SK-N-SH (cell line): ENCODE data around the gene ARID1B. TPM values are rescaled to one million over a fixed set of nuclear protein-coding genes. Genes with fewer than 3 reads are reported as not detected.

Experiments used
- FOSL2 ChIP-seq: IDR thresholded peaks from 2 replicates; pipeline ENCODE4 v1.4.0; 2012; ENCODE audit warnings: low read depth, mild to moderate bottlenecking, moderate library complexity, borderline replicate concordance
- GATA2 ChIP-seq: sonication (generic); formaldehyde crosslinking; IDR thresholded peaks from 2 replicates; pipeline ENCODE4 v1.5.0; 2020; ENCODE audit warnings: mild to moderate bottlenecking, missing genetic modification reagents
- NFIC ChIP-seq: IDR thresholded peaks from 2 replicates; pipeline ENCODE4 v1.4.0; 2012; ENCODE audit warnings: borderline replicate concordance
- RXRA ChIP-seq: IDR thresholded peaks from 2 replicates; pipeline ENCODE4 v1.4.0; 2012; ENCODE audit warnings: low read depth, mild to moderate bottlenecking, borderline replicate concordance
- TAF1 ChIP-seq: IDR thresholded peaks from 2 replicates; pipeline ENCODE4 v1.6.1; 2012; ENCODE audit warnings: low read depth, mild to moderate bottlenecking, low read length, moderate library complexity, borderline replicate concordance
- polyA plus RNA-seq, 3 experiments: library from polyadenylated mRNA; depleted of rRNA; stranded (reverse); fragments of >200 nt; gene quantifications; 2 replicates each; pipeline ENCODE4 v1.2.3, GENCODE V29; 2012
- TF ChIP-seq, protein P1 (sequence below): IDR thresholded peaks from 2 replicates; pipeline ENCODE4 v1.6.1; 2012; ENCODE audit warnings: mild to moderate bottlenecking, low read depth, low read length, moderate library complexity
- TF ChIP-seq, protein P2 (sequence below): IDR thresholded peaks from 2 replicates; pipeline ENCODE4 v1.4.0; 2012; ENCODE audit warnings: low read depth, borderline replicate concordance
- TF ChIP-seq, protein P3 (sequence below): IDR thresholded peaks from 2 replicates; pipeline ENCODE4 v1.4.0; 2012; ENCODE audit warnings: low read depth, borderline replicate concordance
- TF ChIP-seq, protein P4 (sequence below): IDR thresholded peaks from 2 replicates; pipeline ENCODE4 v1.4.0; 2012; ENCODE audit warnings: low read depth
- TF ChIP-seq, protein P5 (sequence below): fragments of 150-350 bp; IDR thresholded peaks from 2 replicates; pipeline ENCODE4 v1.6.1; 2017; ENCODE audit warnings: antibody characterized with exemption, low read length, low read depth, borderline replicate concordance
- TF ChIP-seq, protein P6 (sequence below): fragments of 150-350 bp; IDR thresholded peaks from 2 replicates; pipeline ENCODE4 v1.6.1; 2016; ENCODE audit warnings: mild to moderate bottlenecking, low read depth, low read length

ARID1B gene
- polyA plus RNA-seq, 1 of the 3 experiments (the other 2 are of a cell fraction): 13.6 TPM

DNA sequence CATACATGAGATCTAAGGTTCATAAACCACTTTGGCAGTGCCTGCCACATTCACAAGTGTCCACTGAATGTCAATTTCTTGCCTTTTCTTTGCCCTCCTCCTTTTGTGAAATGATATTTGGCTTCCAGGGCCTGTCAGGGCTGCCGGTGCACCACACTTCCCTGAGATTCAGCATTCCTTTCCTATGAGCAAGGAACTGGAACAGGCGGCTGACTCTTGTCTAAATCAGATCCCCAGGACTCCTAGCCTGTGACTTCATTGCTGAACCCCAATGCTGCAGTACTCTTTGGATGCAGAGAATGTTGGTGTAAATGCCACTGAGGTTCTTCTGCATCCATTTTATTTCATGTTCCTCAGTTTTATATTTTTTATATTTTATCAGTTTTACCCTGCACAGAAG lies 172.2 kb downstream of the ARID1B start (continued):
- TF ChIP-seq, protein P1, sequence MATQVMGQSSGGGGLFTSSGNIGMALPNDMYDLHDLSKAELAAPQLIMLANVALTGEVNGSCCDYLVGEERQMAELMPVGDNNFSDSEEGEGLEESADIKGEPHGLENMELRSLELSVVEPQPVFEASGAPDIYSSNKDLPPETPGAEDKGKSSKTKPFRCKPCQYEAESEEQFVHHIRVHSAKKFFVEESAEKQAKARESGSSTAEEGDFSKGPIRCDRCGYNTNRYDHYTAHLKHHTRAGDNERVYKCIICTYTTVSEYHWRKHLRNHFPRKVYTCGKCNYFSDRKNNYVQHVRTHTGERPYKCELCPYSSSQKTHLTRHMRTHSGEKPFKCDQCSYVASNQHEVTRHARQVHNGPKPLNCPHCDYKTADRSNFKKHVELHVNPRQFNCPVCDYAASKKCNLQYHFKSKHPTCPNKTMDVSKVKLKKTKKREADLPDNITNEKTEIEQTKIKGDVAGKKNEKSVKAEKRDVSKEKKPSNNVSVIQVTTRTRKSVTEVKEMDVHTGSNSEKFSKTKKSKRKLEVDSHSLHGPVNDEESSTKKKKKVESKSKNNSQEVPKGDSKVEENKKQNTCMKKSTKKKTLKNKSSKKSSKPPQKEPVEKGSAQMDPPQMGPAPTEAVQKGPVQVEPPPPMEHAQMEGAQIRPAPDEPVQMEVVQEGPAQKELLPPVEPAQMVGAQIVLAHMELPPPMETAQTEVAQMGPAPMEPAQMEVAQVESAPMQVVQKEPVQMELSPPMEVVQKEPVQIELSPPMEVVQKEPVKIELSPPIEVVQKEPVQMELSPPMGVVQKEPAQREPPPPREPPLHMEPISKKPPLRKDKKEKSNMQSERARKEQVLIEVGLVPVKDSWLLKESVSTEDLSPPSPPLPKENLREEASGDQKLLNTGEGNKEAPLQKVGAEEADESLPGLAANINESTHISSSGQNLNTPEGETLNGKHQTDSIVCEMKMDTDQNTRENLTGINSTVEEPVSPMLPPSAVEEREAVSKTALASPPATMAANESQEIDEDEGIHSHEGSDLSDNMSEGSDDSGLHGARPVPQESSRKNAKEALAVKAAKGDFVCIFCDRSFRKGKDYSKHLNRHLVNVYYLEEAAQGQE: no peak
- no peak for TF ChIP-seq RXRA
- TF ChIP-seq, protein P2, sequence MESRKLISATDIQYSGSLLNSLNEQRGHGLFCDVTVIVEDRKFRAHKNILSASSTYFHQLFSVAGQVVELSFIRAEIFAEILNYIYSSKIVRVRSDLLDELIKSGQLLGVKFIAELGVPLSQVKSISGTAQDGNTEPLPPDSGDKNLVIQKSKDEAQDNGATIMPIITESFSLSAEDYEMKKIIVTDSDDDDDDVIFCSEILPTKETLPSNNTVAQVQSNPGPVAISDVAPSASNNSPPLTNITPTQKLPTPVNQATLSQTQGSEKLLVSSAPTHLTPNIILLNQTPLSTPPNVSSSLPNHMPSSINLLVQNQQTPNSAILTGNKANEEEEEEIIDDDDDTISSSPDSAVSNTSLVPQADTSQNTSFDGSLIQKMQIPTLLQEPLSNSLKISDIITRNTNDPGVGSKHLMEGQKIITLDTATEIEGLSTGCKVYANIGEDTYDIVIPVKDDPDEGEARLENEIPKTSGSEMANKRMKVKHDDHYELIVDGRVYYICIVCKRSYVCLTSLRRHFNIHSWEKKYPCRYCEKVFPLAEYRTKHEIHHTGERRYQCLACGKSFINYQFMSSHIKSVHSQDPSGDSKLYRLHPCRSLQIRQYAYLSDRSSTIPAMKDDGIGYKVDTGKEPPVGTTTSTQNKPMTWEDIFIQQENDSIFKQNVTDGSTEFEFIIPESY: no peak
- TF ChIP-seq, protein P3, sequence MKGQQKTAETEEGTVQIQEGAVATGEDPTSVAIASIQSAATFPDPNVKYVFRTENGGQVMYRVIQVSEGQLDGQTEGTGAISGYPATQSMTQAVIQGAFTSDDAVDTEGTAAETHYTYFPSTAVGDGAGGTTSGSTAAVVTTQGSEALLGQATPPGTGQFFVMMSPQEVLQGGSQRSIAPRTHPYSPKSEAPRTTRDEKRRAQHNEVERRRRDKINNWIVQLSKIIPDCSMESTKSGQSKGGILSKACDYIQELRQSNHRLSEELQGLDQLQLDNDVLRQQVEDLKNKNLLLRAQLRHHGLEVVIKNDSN: no peak
- TF ChIP-seq, protein P4, sequence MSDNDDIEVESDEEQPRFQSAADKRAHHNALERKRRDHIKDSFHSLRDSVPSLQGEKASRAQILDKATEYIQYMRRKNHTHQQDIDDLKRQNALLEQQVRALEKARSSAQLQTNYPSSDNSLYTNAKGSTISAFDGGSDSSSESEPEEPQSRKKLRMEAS: 0 out of 2 replicates have a peak, but pooled peaks have one; percentile 26
- peak; percentile 58 for TF ChIP-seq FOSL2
- no peak for TF ChIP-seq TAF1
- TF ChIP-seq, protein P5, sequence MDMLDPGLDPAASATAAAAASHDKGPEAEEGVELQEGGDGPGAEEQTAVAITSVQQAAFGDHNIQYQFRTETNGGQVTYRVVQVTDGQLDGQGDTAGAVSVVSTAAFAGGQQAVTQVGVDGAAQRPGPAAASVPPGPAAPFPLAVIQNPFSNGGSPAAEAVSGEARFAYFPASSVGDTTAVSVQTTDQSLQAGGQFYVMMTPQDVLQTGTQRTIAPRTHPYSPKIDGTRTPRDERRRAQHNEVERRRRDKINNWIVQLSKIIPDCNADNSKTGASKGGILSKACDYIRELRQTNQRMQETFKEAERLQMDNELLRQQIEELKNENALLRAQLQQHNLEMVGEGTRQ: no peak
- no peak for TF ChIP-seq NFIC
- TF ChIP-seq, protein P6, sequence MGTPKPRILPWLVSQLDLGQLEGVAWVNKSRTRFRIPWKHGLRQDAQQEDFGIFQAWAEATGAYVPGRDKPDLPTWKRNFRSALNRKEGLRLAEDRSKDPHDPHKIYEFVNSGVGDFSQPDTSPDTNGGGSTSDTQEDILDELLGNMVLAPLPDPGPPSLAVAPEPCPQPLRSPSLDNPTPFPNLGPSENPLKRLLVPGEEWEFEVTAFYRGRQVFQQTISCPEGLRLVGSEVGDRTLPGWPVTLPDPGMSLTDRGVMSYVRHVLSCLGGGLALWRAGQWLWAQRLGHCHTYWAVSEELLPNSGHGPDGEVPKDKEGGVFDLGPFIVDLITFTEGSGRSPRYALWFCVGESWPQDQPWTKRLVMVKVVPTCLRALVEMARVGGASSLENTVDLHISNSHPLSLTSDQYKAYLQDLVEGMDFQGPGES: no peak
- TF ChIP-seq GATA2 (CRISPR knock-in tag): no peak
- TF ChIP-seq, all 33 proteins: peak for 7
